Measurements from ENCODE around the gene AGBL1.

- TF ChIP-seq CTCF (optimal IDR thresholded peaks at IDR 0.05 in 1 of 3, IDR thresholded peaks at IDR 0.05 in 1 of 3, conservative IDR thresholded peaks at IDR 0.05 in 1 of 3; ENCODE audit: extremely low read depth in 1 of 3, insufficient read depth in 2 of 3, low read length in 3 of 3) (no peak), EZH2 (IDR thresholded peaks at IDR 0.05; ENCODE audit: low read length) (no peak)
These were observed 476.8 kb downstream of the AGBL1 start for GRCh38 chr15:86556396-86557017.
